HG02571 (cell line): ENCODE data around the gene ANGPTL2.

Experiments used
- ATAC-seq: cut with Tn5 transposase; IDR thresholded peaks from one replicate; pipeline ENCODE4 v1.9.1; 2021; ENCODE audit warnings: mild to moderate bottlenecking, moderate library complexity; ENCODE audit not compliant: unreplicated experiment

The ANGPTL2 gene

DNA sequence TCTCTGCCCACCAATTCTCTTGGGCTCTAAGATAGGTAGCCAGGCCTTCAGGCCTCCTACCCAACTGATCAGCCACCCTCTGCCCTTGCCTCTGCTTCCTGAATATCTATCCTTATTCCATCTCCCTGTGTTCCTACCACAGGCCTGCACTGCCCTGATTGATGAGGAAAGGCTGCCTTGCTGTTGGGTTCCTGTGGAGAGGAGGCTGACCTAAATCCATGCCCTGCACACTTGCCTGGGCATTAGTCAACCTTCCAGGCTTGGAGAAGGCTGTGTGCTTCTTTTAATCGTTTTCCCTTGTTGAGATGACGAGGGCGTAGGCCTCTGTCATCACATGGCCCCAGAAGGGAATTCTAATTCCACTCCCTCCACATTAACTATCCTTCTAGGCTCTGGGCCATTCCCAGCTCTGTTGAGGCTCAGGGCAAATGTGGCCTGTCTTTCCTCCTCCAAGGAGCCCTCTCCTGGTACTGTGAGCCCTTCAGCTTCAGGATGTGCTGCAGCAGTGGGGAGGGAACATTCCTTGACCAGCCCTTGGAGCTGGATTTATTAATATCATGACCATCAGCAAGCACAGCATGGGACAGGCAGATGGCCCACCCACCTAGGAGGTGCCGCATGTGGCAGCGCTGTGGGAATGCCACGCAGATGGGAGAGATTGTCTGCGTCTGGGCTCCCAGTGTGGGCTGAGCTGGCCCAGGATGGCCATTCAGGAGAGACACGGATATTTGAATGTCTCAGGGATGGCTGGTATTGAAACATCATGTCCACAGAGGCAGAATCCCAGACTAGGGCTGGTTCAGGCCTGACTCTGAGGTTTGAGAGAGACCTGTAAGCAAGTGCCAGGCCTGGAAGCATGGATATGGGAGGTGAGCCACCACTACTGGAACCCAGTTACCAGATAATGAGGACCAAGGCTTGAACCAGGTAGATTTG lies 40.9 kb downstream of the ANGPTL2 start:
- no peak for ATAC-seq

DNA sequence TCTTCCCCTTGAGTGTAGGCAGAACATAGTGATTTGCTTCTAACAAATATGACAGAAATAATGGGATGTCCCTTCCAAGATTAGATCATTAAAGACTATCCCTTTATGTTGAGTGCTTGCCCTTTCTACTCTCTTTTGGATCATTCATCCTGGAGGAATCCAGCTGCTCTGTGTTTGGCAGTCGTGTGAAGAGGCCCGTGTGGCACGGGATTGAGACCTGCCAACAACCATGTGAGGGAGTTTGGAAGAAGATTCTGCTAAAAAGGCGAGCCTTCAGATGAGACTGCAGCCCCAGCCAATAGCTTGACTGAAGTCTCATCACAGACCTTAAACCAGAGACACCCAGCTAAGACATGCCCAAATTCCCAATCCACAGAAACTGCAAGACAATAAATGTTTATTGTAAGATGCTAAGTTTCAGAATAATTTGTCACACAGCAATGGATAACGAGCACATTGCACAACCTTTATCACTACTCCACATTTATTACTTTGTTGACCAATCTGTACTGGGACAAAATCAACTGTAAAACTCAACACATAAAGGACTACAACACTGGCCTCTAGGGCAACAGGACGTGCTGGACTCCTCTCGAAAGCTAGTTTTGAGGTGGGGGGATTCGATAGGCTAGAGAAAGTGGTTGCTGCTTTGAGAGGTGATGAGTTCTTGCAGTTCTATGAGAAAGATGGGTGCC lies 42.8 kb downstream of the ANGPTL2 start:
- no peak for ATAC-seq

GRCh38 chr9:127078988-127079387 lies 43.4 kb downstream of the ANGPTL2 start:
- no peak for ATAC-seq

DNA sequence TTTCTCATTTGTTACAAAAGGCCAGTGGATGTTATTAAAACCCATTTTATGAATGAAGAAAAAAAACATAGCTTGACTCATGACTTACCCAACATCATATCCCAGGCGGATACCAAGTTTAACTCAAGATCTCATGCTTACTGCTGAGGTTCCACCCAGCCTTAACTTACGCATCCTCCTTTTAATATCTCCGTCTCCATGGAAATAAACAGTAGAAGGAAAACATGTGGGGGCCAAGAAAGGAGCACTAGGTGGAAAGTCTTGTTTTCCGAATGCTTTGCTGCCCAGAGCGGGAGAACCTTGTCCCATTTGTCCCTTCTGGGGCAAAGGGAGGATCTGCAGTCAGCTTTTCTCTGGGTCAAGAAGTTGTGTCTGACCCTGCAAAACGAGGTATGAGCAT lies 44.1 kb downstream of the ANGPTL2 start:
- ATAC-seq = no peak

DNA sequence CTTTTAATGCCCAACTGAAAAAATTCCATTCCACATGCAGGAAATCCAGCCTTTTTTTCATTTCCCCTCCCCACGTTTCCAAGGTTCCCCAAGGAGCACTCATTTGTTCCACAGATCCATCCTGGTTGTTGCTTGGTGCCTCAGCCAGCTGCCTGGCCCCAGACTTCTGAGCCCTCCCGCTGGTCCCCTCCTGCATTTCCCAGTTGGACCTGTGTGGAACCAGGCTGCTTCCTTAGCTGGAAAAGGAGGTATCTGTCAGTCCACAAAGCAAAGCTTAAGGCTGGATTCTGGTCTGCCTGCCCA lies 44.8 kb downstream of the ANGPTL2 start:
- no peak for ATAC-seq

GRCh38 chr9:127076860-127077643 lies 45.4 kb downstream of the ANGPTL2 start:
- ATAC-seq = no peak

DNA sequence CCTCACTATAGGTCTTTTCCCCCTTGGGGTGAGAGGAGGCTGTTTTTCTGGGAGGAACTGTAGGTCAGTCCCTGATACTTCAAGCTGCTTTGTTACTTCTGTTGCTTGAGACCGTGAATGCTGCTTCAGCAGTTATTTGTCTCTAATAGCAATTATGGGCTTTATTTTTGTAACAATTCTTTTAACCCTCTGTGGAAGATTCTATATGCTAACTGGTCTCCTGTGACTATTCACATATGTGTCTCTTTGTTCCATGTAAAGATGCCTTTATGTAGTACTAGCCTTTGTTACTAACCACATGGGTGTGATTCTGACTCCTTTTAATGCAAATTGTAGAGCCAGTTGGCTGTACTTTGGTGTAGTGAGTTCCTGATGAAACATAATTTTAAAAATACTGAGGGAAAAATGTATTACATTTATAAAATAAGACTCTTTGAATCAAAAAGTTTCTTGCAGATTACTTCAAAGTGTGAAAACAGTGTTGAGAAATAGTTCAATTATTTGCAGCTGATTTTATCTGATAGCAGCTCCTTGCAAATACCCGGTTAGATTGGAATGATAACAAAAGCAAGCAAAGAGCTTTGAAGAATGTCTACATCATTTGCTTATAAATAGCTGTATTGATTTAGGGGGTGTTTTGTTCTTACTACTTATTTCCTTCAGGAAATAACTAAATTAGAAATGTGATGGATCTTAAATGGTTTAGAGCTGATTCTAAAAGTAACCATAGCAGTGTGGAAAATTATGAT lies 46.6 kb downstream of the ANGPTL2 start:
- ATAC-seq = no peak

- ATAC-seq = no peak
Observed at GRCh38 chr9:127074561-127075548, 47.6 kb downstream of the ANGPTL2 start.

DNA sequence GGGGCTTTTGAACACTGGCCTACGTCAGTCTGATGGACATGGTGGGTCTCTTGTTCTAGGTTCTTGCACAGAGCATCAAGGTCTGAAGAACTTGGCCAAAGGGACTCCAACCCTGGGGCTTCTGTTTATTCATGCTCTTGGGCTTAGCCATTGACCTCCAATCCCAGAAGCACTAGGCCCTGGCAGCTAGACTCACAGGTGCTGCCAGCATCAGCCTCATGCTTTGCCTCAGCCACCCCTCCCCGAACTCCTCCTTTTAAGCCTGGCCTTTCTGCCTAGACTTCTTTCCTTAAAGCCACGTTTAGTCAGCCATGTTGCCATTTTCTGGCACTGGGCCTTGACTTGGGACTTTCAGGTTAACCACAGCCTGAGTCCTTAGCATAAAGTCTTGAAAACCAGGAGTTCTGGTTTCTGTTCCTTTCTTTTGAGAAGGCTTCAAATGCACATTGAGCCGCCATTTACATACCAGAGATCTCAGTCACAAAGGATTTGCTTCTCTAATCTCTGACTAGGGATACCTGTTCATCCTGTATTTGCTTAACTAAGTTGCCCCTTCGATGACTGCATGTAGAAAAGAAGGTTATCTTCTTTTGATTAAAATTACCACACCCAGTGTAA lies 54.7 kb downstream of the ANGPTL2 start:
- ATAC-seq = no peak

GRCh38 chr9:127066851-127067136 lies 55.6 kb downstream of the ANGPTL2 start:
- ATAC-seq = no peak

DNA sequence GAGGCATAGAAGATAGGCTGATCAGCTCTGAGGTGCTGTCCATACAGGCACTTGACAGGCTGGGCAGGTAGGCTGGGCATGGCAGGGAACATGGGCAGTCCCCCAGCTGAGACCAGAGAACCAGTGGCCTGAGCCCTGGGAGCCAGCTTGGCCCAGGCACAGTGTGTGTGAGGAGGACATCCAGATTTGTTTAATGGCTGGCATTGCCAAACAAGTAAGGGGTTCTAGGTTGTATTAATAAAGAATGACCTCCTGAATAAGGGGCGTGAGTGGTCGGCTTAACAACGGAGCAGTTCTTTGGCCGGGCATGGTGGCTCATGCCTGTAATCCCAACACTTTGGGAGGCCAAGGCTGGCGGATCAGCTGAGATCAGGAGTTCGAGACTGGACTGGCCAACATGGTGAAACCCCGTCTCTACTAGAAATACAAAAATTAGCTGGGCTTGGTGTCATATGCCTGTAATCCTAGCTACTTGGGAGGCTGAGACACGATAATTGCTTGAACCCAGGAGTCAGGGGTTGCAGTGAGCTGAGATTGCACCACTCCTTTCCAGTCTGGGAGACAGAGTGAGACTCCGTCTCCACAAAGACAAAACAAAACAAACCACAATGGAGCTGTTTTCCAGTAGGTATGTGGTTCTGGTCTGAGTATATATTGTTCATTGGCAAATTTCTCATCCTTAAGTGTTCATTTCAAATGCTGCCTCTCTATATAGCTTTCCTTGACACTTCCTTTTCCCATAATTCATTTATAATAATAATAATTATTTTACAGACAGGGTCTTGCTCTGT lies 56.2 kb downstream of the ANGPTL2 start:
- no peak for ATAC-seq

GRCh38 chr9:127065592-127065991 lies 56.8 kb downstream of the ANGPTL2 start:
- no peak for ATAC-seq

DNA sequence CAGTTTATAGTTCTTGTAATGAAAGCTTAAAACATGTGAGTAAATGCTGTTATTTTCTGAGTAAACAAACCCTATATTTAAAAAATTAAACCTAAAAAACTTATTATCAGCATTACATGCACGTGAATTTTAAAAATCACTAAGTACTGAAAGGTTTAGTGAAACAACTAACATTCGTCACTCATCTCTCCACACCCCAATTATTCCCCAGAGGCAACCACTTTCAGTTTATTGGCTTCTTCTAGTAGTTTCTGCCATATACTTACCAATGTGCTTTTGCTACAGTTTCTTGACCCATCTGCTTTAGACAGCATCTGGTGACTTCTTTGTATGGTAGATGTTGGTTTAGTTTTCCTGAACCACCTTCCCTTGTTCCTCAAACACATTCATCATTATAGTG lies 58.1 kb downstream of the ANGPTL2 start:
- no peak for ATAC-seq

GRCh38 chr9:127061411-127061810 lies 61.0 kb downstream of the ANGPTL2 start:
- no peak for ATAC-seq

DNA sequence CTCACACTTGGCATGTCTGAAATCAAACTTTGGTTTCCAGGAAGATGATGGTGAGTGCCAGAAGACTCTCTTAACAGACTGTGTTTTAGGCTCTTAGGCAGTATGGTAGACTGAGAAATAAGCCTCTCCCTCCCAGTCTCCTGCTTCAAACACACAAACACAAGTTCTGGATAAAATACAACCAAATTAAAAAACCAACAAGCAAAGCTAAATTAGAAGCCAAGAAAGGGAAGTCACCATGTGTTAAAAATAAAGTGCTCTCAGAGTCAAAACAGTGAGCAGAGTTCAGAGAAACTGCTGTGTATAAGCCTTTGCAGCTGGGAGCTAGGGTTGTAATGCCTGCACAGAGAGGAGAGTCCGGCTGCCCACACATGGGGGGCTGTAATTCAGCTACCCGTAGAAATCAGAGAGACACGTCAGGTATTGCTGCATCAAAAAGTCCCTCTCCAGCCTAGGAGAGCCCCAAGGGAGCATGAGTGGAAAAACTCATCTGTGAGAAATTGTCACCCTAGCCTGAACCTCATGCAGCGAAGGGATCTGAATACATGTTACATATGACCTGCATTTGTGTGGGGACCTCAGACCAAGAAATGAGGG lies 62.6 kb downstream of the ANGPTL2 start:
- no peak for ATAC-seq

GRCh38 chr9:127059030-127059429 lies 63.4 kb downstream of the ANGPTL2 start:
- no peak for ATAC-seq

GRCh38 chr9:127058645-127059021 lies 63.8 kb downstream of the ANGPTL2 start:
- ATAC-seq = no peak

GRCh38 chr9:127058011-127058644 lies 64.3 kb downstream of the ANGPTL2 start:
- ATAC-seq = no peak
